ENCODE measurements around the gene ACACB. TPM values are rescaled to one million over a fixed set of nuclear protein-coding genes. Genes with fewer than 3 reads are reported as not detected.

ACACB gene
- total RNA-seq, 1 experiment from 2014 or later = 2.6 TPM

DNA sequence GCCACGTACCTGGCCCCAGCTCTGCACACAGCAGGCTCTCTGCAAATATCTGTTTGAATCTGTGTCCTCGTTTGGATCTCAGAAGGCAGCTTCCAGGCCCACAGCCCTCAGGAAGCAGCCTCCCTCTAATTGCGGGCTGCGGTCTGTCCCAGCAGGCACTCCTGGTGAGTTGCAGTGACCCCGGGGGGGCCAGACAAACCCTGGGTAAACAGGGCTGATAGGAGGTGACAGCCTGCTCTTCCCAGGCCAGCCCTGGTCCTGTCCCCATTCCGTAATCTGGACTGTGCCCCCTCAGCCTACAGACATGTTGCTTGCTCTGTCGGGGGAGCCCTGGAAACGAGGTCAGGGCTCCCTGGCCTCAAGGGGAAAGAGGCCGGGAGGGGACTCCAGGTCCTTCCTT, 190.7 kb downstream of the ACACB start:
- in situ Hi-C loops (cut with HindIII; ENCODE audit: low sequenced_read_pairs) = no loop called here
- DNase-seq (ENCODE audit: low spot score) = no peak

DNA sequence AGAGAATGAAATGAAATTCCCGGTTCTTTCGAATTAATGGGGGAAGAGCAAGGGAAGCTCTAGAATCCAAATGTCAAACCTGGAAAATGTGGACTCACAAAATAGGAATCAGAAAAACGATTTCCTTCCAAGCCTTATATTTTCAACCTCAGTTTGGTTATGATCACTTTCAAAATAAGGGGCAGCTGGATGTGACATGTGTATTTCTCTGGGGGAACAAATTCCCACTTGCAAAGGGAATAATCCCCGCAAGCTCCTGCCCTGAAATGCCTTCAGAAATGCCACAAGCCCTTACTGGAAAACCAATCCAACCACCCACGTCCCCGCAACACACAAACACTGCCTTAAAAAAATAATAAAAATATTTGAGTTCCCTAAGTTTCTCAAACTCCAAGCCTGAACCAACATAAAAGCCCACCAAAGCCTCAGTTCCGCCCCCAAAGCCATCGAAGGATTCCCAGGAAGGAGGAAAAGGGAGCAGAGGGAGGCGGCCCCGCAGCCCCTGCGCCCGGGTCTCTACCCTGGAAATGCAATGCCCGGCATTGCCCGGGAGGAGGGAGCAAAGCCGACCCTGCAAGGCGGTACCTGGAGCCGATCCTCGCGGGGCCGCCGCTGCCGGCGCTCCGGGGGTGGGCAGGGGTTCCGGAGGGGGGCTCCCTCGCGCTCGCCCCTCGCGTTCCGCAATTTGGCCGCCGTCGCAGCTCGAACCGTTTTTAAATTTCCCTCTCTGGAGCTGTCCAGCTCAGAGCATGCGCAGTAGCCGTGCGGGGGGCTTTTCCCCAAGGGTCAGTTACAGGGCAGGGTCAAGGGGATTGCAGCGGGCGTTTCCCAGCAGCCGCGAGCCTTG, 192.4 kb downstream of the ACACB start, which contains the start of gene FOXN4:
FOXN4 (minus strand) TSS at position 751 of the 847 bp plus-strand sequence. CDS start 963 bp downstream, outside the sequence.
- in situ Hi-C loops (cut with HindIII; ENCODE audit: low sequenced_read_pairs) = no loop called here
- DNase-seq (ENCODE audit: low spot score) = no peak

DNA sequence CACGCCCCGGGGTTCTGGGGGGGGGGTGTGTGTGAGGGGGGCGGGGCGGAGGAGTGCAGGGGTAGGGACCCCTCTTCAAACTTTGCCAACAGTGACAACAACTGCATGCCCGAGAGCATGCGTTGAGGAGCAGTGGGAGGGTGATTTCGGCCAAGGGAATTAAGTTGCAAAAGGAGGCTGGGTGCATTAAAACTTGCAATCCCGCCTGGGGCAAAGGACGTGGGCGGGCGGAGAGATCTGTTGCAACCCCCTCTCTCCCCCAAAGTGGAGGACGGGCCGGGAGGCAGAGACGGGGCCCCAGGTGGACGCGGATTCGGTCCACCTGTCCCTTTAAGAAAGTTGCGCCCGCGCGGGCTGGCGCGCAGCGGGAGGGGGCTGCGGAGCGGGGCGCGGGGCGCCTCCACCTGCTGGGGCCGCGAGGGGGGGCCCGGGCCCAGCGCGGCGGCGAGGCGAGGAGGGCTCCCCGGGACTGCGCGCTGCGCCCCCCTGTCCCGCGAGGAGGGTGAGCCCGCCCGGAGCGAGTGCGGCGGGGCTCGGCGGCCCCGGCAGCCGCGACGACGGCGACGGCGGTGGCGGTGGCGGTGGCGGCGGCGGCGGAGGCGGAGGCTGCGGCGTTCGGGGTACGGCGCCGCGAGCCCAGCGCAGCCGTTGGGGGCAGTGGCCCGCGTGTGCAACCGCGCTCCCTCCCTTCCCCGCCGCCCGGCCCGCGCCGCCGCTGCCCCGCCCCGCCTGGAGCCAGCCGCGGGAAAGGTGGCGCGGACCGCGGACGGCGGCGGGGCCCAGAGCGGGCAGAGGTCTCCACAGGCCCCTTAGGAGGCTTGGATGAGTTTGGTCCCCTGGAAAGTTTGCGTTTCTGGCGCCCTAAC, 193.2 kb downstream of the ACACB start:
- no peak for DNase-seq (ENCODE audit: low spot score)
- in situ Hi-C loops (cut with HindIII; ENCODE audit: low sequenced_read_pairs) = no loop called here

- in situ Hi-C loops (cut with HindIII; ENCODE audit: low sequenced_read_pairs) = no loop called here
- no peak for DNase-seq (ENCODE audit: low spot score)
Measured at GRCh38 chr12:109310247-109311125, 194.1 kb downstream of the ACACB start.

Other genes with a start within 250 kb of the ACACB start
- gene DAO, start 236.5 kb upstream of the ACACB start, total RNA-seq (2014; rRNA removed; shearing (Covaris generic)) = 21.5 and 22.1 TPM in 2 replicates
- 0.25 and 1.0 TPM in 2 replicates for gene SVOP, start 95.5 kb upstream of the ACACB start, total RNA-seq (2014; rRNA removed; shearing (Covaris generic))
- 20.5 and 21.6 TPM in 2 replicates for gene USP30, start 64.0 kb upstream of the ACACB start, total RNA-seq (2014; rRNA removed; shearing (Covaris generic))
- 47.9 and 54.5 TPM in 2 replicates for gene ALKBH2, start 23.1 kb upstream of the ACACB start, total RNA-seq (2014; rRNA removed; shearing (Covaris generic))
- 73.7 and 94.8 TPM in 2 replicates for gene UNG, start 19.0 kb upstream of the ACACB start, total RNA-seq (2014; rRNA removed; shearing (Covaris generic))
- gene FOXN4, start 192.7 kb downstream of the ACACB start, total RNA-seq (2014; rRNA removed; shearing (Covaris generic)) = 0.43 and 0.78 TPM in 2 replicates
- not detected in 2 replicates for gene MYO1H, start 231.3 kb downstream of the ACACB start, total RNA-seq (2014; rRNA removed; shearing (Covaris generic))